NCI-H748 treated with DMSO at 0.1 percent for 48 hours (cell line): Measurements from ENCODE around the gene SLC7A7.
"Not testable (repeated sequence)": the region's sequence is repeated elsewhere in the genome, so short reads cannot be mapped to it uniquely, and the experiment has no call there.

ENCODE experiments used
- DNase-seq: peaks from one replicate; lab custom pipeline; 2025; lab: John Stamatoyannopoulos, UW

SLC7A7 gene

GRCh38 chr14:22752422-22752821, 62.8 kb downstream of the SLC7A7 start:
- no peak for DNase-seq

GRCh38 chr14:22748631-22749068, 66.6 kb downstream of the SLC7A7 start:
- no peak for DNase-seq

GRCh38 chr14:22748206-22748605, 67.0 kb downstream of the SLC7A7 start:
- no peak for DNase-seq

GRCh38 chr14:22747769-22748168, 67.5 kb downstream of the SLC7A7 start:
- DNase-seq: no peak

- no peak for DNase-seq
Observed at GRCh38 chr14:22740020-22740419, 75.2 kb downstream of the SLC7A7 start.

- no peak for DNase-seq
Observed at GRCh38 chr14:22739423-22739822, 75.8 kb downstream of the SLC7A7 start.

- no peak for DNase-seq
Observed at GRCh38 chr14:22737052-22737451, 78.2 kb downstream of the SLC7A7 start.

- not testable (repeated sequence) for DNase-seq
Observed at GRCh38 chr14:22736384-22736783, 78.9 kb downstream of the SLC7A7 start.

- DNase-seq: no peak
Observed at GRCh38 chr14:22735096-22735495, 80.1 kb downstream of the SLC7A7 start.

GRCh38 chr14:22733829-22734228, 81.4 kb downstream of the SLC7A7 start:
- no peak for DNase-seq

GRCh38 chr14:22732062-22732461, 83.2 kb downstream of the SLC7A7 start:
- DNase-seq: not testable (repeated sequence)

- DNase-seq: no peak
Observed at GRCh38 chr14:22726012-22726411, 89.2 kb downstream of the SLC7A7 start.

GRCh38 chr14:22725374-22725773, 89.9 kb downstream of the SLC7A7 start:
- not testable (repeated sequence) for DNase-seq

GRCh38 chr14:22724847-22725246, 90.4 kb downstream of the SLC7A7 start:
- not testable (repeated sequence) for DNase-seq

- no peak for DNase-seq
Observed at GRCh38 chr14:22723815-22724214, 91.4 kb downstream of the SLC7A7 start.
